Measurements from ENCODE around the gene PLAC8. TPM values are rescaled to one million over a fixed set of nuclear protein-coding genes. Genes with fewer than 3 reads are reported as not detected.
"Not testable (repeated sequence)": the region's sequence is repeated elsewhere in the genome, so short reads cannot be mapped to it uniquely, and the experiment has no call there.

PLAC8 gene
- polyA plus RNA-seq, 1 donor from 2014 or later: 884 TPM

- H3K36me3 Mint-ChIP-seq: peaks cover 5% of the 10 kb centered on the region
- H3K27ac Mint-ChIP-seq: no peak overlapping the region
- H3K27me3 Mint-ChIP-seq: no peaks in the 10 kb centered on the region
- peaks cover 0 to 7% (median 6%) of the 10 kb centered on the region in 3 donors for H3K4me1 Mint-ChIP-seq
- H3K4me3 Mint-ChIP-seq: no peak overlapping the region
- no peaks in the 10 kb centered on the region for H3K9me3 Mint-ChIP-seq
Measured at GRCh38 chr4:83065266-83065665, 49.3 kb downstream of the PLAC8 start.

GRCh38 chr4:83062739-83063138 is 51.8 kb downstream of the PLAC8 start:
- Mint-ChIP-seq H3K36me3 (peaks cover 9% of the 10 kb centered on the region), H3K4me1 (peaks cover 0 to 7% (median 2%) of the 10 kb centered on the region in 3 donors), H3K9me3 (no peaks in the 10 kb centered on the region), H3K27me3 (no peaks in the 10 kb centered on the region), H3K4me3 (no peak overlapping the region), H3K27ac (no peak overlapping the region)

GRCh38 chr4:83054928-83055327 is 59.6 kb downstream of the PLAC8 start:
- H3K4me3 Mint-ChIP-seq: no peak overlapping the region
- H3K27me3 Mint-ChIP-seq: no peaks in the 10 kb centered on the region
- H3K27ac Mint-ChIP-seq: no peak overlapping the region
- H3K36me3 Mint-ChIP-seq: peaks cover 7% of the 10 kb centered on the region
- H3K9me3 Mint-ChIP-seq: no peaks in the 10 kb centered on the region
- H3K4me1 Mint-ChIP-seq: peaks cover 0 to 9% (median 4%) of the 10 kb centered on the region in 3 donors

- H3K27ac Mint-ChIP-seq: peak overlapping the region in 1 of 3 donors; percentile 44
- not testable (repeated sequence) for H3K9me3 Mint-ChIP-seq, H3K27me3 Mint-ChIP-seq, H3K36me3 Mint-ChIP-seq, H3K4me3 Mint-ChIP-seq, H3K4me1 Mint-ChIP-seq
Measured at GRCh38 chr4:83048781-83049180, 65.7 kb downstream of the PLAC8 start.

- peaks cover 4% of the 10 kb centered on the region for H3K36me3 Mint-ChIP-seq
- H3K27ac Mint-ChIP-seq: no peak overlapping the region
- H3K4me3 Mint-ChIP-seq: no peak overlapping the region
- peaks cover 1 to 7% (median 7%) of the 10 kb centered on the region in 3 donors for H3K4me1 Mint-ChIP-seq
- H3K27me3 Mint-ChIP-seq: no peaks in the 10 kb centered on the region
- no peaks in the 10 kb centered on the region for H3K9me3 Mint-ChIP-seq
Measured at GRCh38 chr4:83046693-83047473, 67.6 kb downstream of the PLAC8 start.

GRCh38 chr4:83043801-83044407 is 70.6 kb downstream of the PLAC8 start:
- Mint-ChIP-seq H3K4me3 (no peak overlapping the region), H3K36me3 (peaks cover 6% of the 10 kb centered on the region), H3K27ac (no peak overlapping the region), H3K4me1 (peaks cover 3 to 24% (median 17%) of the 10 kb centered on the region in 3 donors), H3K27me3 (no peaks in the 10 kb centered on the region), H3K9me3 (no peaks in the 10 kb centered on the region)

- peaks cover 6 to 24% (median 17%) of the 10 kb centered on the region in 3 donors for H3K4me1 Mint-ChIP-seq
- H3K27me3 Mint-ChIP-seq, H3K36me3 Mint-ChIP-seq, H3K9me3 Mint-ChIP-seq, H3K27ac Mint-ChIP-seq: not testable (repeated sequence)
- peak overlapping the region in 1 of 4 donors; percentile 29 for H3K4me3 Mint-ChIP-seq
Measured at GRCh38 chr4:83043157-83043556, 71.4 kb downstream of the PLAC8 start.

GRCh38 chr4:83040269-83040668 is 74.3 kb downstream of the PLAC8 start:
- peaks cover 19 to 35% (median 28%) of the 10 kb centered on the region in 3 donors for H3K4me1 Mint-ChIP-seq
- H3K27me3 Mint-ChIP-seq: no peaks in the 10 kb centered on the region
- H3K27ac Mint-ChIP-seq: no peak overlapping the region
- H3K4me3 Mint-ChIP-seq: peak overlapping the region in 1 of 4 donors; percentile 1
- peaks cover 3% of the 10 kb centered on the region for H3K36me3 Mint-ChIP-seq
- H3K9me3 Mint-ChIP-seq: no peaks in the 10 kb centered on the region

Other genes starting within 250 kb of the PLAC8 start
- 102 TPM for gene SEC31A, start 223.6 kb downstream of the PLAC8 start, polyA plus RNA-seq
- 2.0 TPM for gene THAP9, start 214.0 kb downstream of the PLAC8 start, polyA plus RNA-seq
- 7.7 TPM for gene LIN54, start 103.9 kb downstream of the PLAC8 start, polyA plus RNA-seq
- gene COPS4, start 79.5 kb downstream of the PLAC8 start, polyA plus RNA-seq: 40.7 TPM
- 9.8 TPM for gene COQ2, start 170.1 kb upstream of the PLAC8 start, polyA plus RNA-seq
- 0.54 TPM for gene HPSE, start 220.1 kb upstream of the PLAC8 start, polyA plus RNA-seq